GM12875 (cell line): ENCODE measurements around the gene ITGB7.

ENCODE experiments used
- H3K4me3 ChIP-seq: one replicate; pipeline ENCODE4 v1.5.1; 2011; ENCODE audit warnings: low read depth, low read length, control low read depth
- TF ChIP-seq, protein P1 (sequence below): IDR thresholded peaks from 2 replicates; pipeline ENCODE4 v1.5.1; 2011; ENCODE audit warnings: low read depth, mild to moderate bottlenecking, control low read depth, inconsistent platforms, low read length, moderate library complexity, borderline replicate concordance; ENCODE audit not compliant: insufficient read depth

Gene ITGB7

GRCh38 chr12:53195516-53196420 is 11.3 kb downstream of the ITGB7 start:
- TF ChIP-seq, protein P1, sequence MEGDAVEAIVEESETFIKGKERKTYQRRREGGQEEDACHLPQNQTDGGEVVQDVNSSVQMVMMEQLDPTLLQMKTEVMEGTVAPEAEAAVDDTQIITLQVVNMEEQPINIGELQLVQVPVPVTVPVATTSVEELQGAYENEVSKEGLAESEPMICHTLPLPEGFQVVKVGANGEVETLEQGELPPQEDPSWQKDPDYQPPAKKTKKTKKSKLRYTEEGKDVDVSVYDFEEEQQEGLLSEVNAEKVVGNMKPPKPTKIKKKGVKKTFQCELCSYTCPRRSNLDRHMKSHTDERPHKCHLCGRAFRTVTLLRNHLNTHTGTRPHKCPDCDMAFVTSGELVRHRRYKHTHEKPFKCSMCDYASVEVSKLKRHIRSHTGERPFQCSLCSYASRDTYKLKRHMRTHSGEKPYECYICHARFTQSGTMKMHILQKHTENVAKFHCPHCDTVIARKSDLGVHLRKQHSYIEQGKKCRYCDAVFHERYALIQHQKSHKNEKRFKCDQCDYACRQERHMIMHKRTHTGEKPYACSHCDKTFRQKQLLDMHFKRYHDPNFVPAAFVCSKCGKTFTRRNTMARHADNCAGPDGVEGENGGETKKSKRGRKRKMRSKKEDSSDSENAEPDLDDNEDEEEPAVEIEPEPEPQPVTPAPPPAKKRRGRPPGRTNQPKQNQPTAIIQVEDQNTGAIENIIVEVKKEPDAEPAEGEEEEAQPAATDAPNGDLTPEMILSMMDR: no peak
- H3K4me3 ChIP-seq: no peak overlapping the region

DNA sequence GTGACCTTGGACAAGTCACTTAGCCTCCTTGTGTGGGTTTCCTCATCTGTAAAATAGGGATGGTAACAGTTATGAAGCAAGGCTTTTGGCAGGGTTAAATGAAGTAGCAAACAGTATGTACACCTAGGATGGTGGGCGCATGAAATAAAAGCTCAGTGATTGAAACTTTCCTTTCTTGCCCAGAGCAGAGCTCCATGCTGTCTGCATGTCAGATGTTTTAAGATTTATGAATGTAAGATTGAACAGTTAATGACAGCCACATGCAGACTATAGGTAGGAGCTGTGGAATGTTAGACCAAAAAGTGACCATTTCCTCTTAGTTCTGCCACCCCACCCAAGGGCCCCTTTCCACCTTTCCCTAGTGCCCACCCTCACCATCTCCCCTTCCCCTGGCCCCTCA is 12.1 kb downstream of the ITGB7 start:
- no peak overlapping the region for H3K4me3 ChIP-seq
- TF ChIP-seq, protein P1: no peak

DNA sequence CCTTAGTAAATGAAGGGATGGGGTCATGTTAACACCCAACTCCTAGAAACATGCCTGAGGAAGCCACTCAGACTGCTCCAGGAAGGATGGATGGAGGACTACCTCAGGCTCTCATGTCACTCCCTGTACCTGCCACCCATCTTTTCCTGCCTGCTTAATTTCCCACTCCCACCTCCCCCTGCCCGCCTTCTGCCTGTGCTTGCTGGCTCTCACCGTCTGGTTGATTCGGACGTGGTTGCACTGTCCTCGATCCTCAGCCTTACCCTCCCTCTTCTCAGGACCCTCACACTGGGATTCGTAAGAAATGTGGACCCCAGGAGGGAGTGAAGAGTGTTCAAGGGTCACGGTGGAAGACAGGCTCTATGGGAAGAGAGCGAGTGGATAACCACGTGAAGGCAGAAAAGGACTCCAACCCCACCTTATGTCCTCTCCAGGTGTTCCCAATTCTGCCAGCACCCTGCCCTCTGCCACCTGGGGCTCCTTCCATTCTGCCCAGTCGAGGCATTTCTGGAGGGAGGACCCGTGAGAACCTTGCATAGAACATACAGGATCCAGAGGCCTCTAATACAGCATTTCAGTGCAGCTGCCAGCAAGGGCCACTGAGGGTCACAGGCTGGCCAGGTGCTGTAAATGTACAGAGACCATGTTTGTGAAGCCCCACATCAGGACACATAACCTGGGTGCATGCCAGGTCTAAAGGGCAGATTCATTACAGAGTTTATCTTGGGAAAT is 12.9 kb downstream of the ITGB7 start:
- H3K4me3 ChIP-seq: no peak overlapping the region
- TF ChIP-seq, protein P1: no peak

GRCh38 chr12:53193040-53193439 is 14.0 kb downstream of the ITGB7 start:
- TF ChIP-seq, protein P1: no peak
- H3K4me3 ChIP-seq: no peak overlapping the region

GRCh38 chr12:53192531-53193021 is 14.5 kb downstream of the ITGB7 start:
- no peak overlapping the region for H3K4me3 ChIP-seq
- TF ChIP-seq, protein P1: no peak

DNA sequence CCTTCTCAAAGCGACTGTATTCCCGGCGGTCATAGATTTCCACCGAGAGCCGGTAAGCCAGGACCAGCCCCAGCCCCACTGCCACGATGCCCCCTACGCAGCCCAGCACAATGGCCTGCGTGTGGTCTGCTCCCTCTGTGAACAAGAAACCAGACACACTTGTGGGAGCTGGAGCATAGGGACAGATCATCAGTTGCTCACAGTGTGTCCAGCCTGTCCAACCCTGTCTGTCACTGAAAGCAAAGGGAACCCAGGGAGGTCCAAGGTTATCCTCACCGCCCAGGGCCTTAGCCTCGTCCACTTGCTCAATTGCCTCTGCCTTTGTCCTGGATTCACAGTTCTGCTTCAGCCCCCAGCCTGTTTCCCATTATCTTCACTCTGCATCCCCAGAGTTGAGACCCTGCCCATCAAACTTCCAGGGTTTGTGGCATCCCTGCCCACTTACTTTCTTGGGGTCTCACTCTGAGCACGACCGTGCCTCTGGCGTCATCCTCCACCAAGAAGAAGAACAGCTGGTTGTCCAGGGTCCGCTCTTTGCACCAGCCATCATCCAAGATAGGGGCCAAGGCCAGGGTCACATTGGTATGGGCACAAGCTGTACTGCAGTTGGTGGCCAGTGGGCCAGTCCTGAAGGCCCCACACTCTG is 15.0 kb downstream of the ITGB7 start:
- H3K4me3 ChIP-seq: no peak overlapping the region
- TF ChIP-seq, protein P1: no peak
